A549 (cell line): Measurements from ENCODE around the gene COL1A1. TPM values are rescaled to one million over a fixed set of nuclear protein-coding genes. Genes with fewer than 3 reads are reported as not detected.

ENCODE experiments used
- ATAC-seq, 2 experiments: fragments of 200-7000 bp in 1 of 2; fragments of >200 bp in 1 of 2; cut with Nextera tagmentation in 1 of 2; cut with Tn5 transposase in 1 of 2; 3 replicates each; pipeline versions ENCODE4 v1.8.0 to v1.9.1; 2018 to 2020; ENCODE audit warnings: mild to moderate bottlenecking in 1 of 2, moderate library complexity in 1 of 2
- CTCF ChIA-PET: fragments of 300-600 bp; sonication (Branson Sonifier 250); formaldehyde crosslinking; extraction: SDS; loops from one replicate; lab custom pipeline; 2021; ENCODE audit warnings: antibody characterized with exemption, inconsistent platforms; lab: Yijun Ruan, JAX
- POLR2A ChIA-PET: fragments of 350-600 bp; formaldehyde crosslinking; extraction: SDS; loops from one replicate; lab custom pipeline; 2021; ENCODE audit warnings: antibody characterized with exemption, inconsistent platforms; lab: Yijun Ruan, JAX
- DNase-seq, 2 experiments: peaks; one replicate each; pipeline versions ENCODE4 v3.0.0 to v3.0.0-alpha.2; 2011 to 2016; ENCODE audit warnings: low read depth in 1 of 2, low spot score in 1 of 2
- FAIRE-seq: peaks from 2 replicates; lab custom pipeline; 2011; peaks lifted over from hg19 to GRCh38; lab: Jason Lieb, UNC
- H3K27ac ChIP-seq, 2 experiments: fragments of >200 bp; sonication (Bioruptor Twin); formaldehyde crosslinking; 3 replicates each; pipeline ENCODE4 v1.5.1; 2016 to 2017
- H3K4me1 ChIP-seq: fragments of >200 bp; sonication (Bioruptor Twin); formaldehyde crosslinking; 3 replicates; pipeline ENCODE4 v1.6.1; 2016
- H3K4me2 ChIP-seq: fragments of >200 bp; sonication (Bioruptor Twin); formaldehyde crosslinking; 3 replicates; pipeline ENCODE4 v1.6.1; 2016
- H3K4me3 ChIP-seq: fragments of >200 bp; sonication (Bioruptor Twin); formaldehyde crosslinking; 3 replicates; pipeline ENCODE4 v1.5.1; 2016
- H3K9me3 ChIP-seq: fragments of >200 bp; sonication (Bioruptor Twin); formaldehyde crosslinking; 3 replicates; pipeline ENCODE4 v1.6.1; 2016
- CBX2 ChIP-seq: fragments of 200-600 bp; sonication (generic); IDR thresholded peaks from 2 replicates; pipeline ENCODE4 v1.6.1; 2016; ENCODE audit warnings: low read depth, mild to moderate bottlenecking, borderline replicate concordance
- CBX8 ChIP-seq: fragments of 200-600 bp; sonication (generic); IDR thresholded peaks from 2 replicates; pipeline ENCODE4 v1.6.1; 2016
- CHD2 ChIP-seq: fragments of 150-350 bp; IDR thresholded peaks from 2 replicates; pipeline ENCODE4 v1.6.1; 2014; ENCODE audit warnings: low read length; ENCODE audit not compliant: partially characterized antibody
- EHMT2 ChIP-seq: fragments of 200-600 bp; sonication (generic); IDR thresholded peaks from 2 replicates; pipeline ENCODE4 v1.6.1; 2016; ENCODE audit warnings: antibody characterized with exemption, low read depth, mild to moderate bottlenecking, moderate library complexity
- HDAC2 ChIP-seq: fragments of 200-600 bp; sonication (generic); IDR thresholded peaks from 2 replicates; pipeline ENCODE4 v1.6.1; 2016
- HEYL ChIP-seq: fragments of 250-450 bp; sonication (Bioruptor Pico); IDR thresholded peaks from 2 replicates; pipeline ENCODE4 v1.8.0; 2021; ENCODE audit warnings: mild to moderate bottlenecking, moderate library complexity
- JUN ChIP-seq, 2 experiments: fragments of >200 bp; sonication (Bioruptor Twin); formaldehyde crosslinking; IDR thresholded peaks; 2 replicates in 1 of 2; 3 replicates in 1 of 2; pipeline ENCODE4 v1.6.1; 2016 to 2017
- JUNB ChIP-seq: fragments of >200 bp; sonication (Bioruptor Twin); formaldehyde crosslinking; IDR thresholded peaks from 2 replicates; pipeline ENCODE4 v1.6.1; 2016
- KDM5A ChIP-seq: fragments of 200-600 bp; sonication (generic); IDR thresholded peaks from 2 replicates; pipeline ENCODE4 v1.6.1; 2016; ENCODE audit warnings: antibody characterized with exemption, mild to moderate bottlenecking
- MAFK ChIP-seq: fragments of 450-650 bp; IDR thresholded peaks from 2 replicates; pipeline ENCODE4 v1.6.1; 2014; ENCODE audit not compliant: partially characterized antibody
- MAZ ChIP-seq: fragments of 150-350 bp; IDR thresholded peaks from 2 replicates; pipeline ENCODE4 v1.6.1; 2014; ENCODE audit warnings: antibody characterized with exemption, low read depth, low read length, borderline replicate concordance
- NFE2L2 ChIP-seq: fragments of 150-350 bp; conservative IDR thresholded peaks from 2 replicates; pipeline ENCODE4 v1.6.1; 2014; ENCODE audit warnings: low read length
- NR3C1 ChIP-seq: fragments of >200 bp; sonication (Bioruptor Twin); formaldehyde crosslinking; IDR thresholded peaks from 3 replicates; pipeline ENCODE4 v1.6.1; 2017
- RFX5 ChIP-seq: fragments of 450-650 bp; IDR thresholded peaks from 2 replicates; pipeline ENCODE4 v1.7.1; 2014; ENCODE audit warnings: antibody characterized with exemption, mild to moderate bottlenecking, moderate library complexity
- RNF2 ChIP-seq: fragments of 200-600 bp; sonication (generic); IDR thresholded peaks from 2 replicates; pipeline ENCODE4 v1.6.1; 2016; ENCODE audit warnings: low read depth, mild to moderate bottlenecking, antibody characterized with exemption, moderate library complexity, borderline replicate concordance
- WGBS: methylation state at CpG from one replicate; pipeline ENCODE4 v1.1.6; 2017; ENCODE audit errors: missing lambda C conversion rate; 5-methylcytosine and 5-hydroxymethylcytosine counted together
- polyA plus RNA-seq, 4 experiments: library from polyadenylated mRNA; depleted of rRNA in 3 of 4; stranded (reverse); fragments of >200 nt; fragmentation: RNase III in 1 of 4; extraction: RNeasy Plus Mini Kit Qiagen cat#74134 plus additional on column Dnase treatment in 1 of 4; gene quantifications; 2 replicates in 3 of 4; 3 replicates in 1 of 4; pipeline ENCODE4 v1.2.3, GENCODE V29; 2011 to 2017
- TF ChIP-seq, protein P1 (sequence below): fragments of 250-450 bp; sonication (Bioruptor Pico); IDR thresholded peaks from 2 replicates; pipeline ENCODE4 v1.5.0; 2021; ENCODE audit warnings: mild to moderate bottlenecking, moderate library complexity, borderline replicate concordance
- TF ChIP-seq, protein P2 (sequence below): fragments of 450-650 bp; IDR thresholded peaks from 2 replicates; pipeline ENCODE4 v1.6.1; 2014; ENCODE audit warnings: antibody characterized with exemption
- TF ChIP-seq, protein P3 (sequence below): IDR thresholded peaks from 2 replicates; pipeline ENCODE4 v1.6.1; 2012

COL1A1 gene
- polyA plus RNA-seq, 2 of the 4 experiments (the other 2 are of a cell fraction), result 4.4 to 34.3 TPM

- peak overlapping the region; percentile 71; the same call in 2 of the 3 replicates for H3K4me2 ChIP-seq
- WGBS, result 90% methylated on average over 20 of the region's 20 CpGs
These were observed 24.7 kb downstream of the COL1A1 start for GRCh38 chr17:50176559-50177357.

DNA sequence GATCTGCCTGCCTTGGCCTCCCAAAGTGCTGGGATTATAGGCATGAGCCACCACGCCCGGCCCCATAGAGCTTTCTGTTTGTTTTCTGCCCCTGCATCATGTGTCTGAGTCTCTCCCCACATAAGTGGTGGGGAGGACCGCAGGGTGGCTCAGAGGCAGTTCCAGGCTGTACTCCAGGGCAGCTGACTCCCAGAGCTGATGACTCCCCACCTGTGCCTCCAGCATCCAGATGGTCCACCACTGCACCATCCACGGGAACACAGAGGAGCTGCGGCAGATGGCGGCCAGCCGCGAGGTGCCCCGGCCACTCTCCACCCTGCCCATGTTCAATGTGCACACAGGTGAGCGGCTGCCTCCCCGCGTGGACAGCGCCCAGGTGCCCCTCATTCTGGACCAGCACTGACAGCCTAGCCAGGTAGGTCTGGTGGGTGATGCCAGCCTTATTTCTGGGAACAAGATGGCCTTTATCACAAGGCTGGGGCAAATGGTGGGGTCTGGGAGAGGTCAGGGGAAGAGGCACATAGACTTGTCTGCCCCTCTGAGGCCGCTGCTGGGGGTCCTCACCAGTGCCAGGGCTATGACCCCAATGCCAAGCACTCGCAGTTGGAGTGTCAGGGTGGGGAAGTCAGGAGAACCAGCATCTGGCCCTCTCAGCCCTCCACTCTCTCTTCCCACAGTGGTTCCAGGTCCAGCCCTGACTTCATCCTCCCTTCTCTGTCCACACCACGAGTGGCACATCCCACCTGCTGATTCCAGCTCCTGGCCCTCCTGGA, 26.2 kb downstream of the COL1A1 start:
- WGBS, result 85% methylated on average over 15 of the region's 16 CpGs
- peak overlapping the region; percentile 71 for H3K4me2 ChIP-seq
- H3K4me1 ChIP-seq, result peaks cover 67% of the 10 kb centered on the region
- peak overlapping the region; percentile 90 to 95 for H3K27ac ChIP-seq
- CTCF ChIA-PET, result interaction anchor here (1.1 to 17.0 kb wide), 10 partner anchors 10 to 120 kb away, joined by 3 to 817 read pairs (median 24); partner anchors contain the start of genes COL1A1, PPP1R9B and SGCA
- ATAC-seq (no peak), FAIRE-seq (no peak), DNase-seq (no peak)
- H3K9me3 ChIP-seq, result no peaks in the 10 kb centered on the region
- POLR2A ChIA-PET, result no interaction called here
- TF ChIP-seq KDM5A (no peak), JUN (IDR thresholded peaks at IDR 0.05) (no peak), NFE2L2 (no peak), HEYL (CRISPR knock-in tag) (no peak), JUNB (no peak), RNF2 (no peak), RFX5 (no peak), CHD2 (no peak), EHMT2 (no peak), HDAC2 (no peak), CBX8 (no peak), CBX2 (no peak)
- TF ChIP-seq, protein P1, sequence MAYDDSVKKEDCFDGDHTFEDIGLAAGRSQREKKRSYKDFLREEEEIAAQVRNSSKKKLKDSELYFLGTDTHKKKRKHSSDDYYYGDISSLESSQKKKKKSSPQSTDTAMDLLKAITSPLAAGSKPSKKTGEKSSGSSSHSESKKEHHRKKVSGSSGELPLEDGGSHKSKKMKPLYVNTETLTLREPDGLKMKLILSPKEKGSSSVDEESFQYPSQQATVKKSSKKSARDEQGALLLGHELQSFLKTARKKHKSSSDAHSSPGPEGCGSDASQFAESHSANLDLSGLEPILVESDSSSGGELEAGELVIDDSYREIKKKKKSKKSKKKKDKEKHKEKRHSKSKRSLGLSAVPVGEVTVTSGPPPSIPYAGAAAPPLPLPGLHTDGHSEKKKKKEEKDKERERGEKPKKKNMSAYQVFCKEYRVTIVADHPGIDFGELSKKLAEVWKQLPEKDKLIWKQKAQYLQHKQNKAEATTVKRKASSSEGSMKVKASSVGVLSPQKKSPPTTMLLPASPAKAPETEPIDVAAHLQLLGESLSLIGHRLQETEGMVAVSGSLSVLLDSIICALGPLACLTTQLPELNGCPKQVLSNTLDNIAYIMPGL (CRISPR knock-in tag), result no peak
- no peak overlapping the region for H3K4me3 ChIP-seq

More at GRCh38 chr17:50176559-50177357, 24.7 kb downstream of the COL1A1 start:
- ATAC-seq, result peak; percentile 11 to 12; a peak in 2 of 6 replicates
- DNase-seq, result peak in 1 of 2 experiments; percentile 46
- FAIRE-seq, result no peak
- peaks cover 62% of the 10 kb centered on the region for H3K4me1 ChIP-seq
- TF ChIP-seq, protein P2, sequence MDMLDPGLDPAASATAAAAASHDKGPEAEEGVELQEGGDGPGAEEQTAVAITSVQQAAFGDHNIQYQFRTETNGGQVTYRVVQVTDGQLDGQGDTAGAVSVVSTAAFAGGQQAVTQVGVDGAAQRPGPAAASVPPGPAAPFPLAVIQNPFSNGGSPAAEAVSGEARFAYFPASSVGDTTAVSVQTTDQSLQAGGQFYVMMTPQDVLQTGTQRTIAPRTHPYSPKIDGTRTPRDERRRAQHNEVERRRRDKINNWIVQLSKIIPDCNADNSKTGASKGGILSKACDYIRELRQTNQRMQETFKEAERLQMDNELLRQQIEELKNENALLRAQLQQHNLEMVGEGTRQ, result no peak
- TF ChIP-seq RNF2 (no peak), MAFK (no peak), HDAC2 (no peak)
- ChIA-PET POLR2A (interaction anchor here (1.5 to 2.4 kb wide), 4 partner anchors 8 to 25 kb away, joined by 5 to 14 read pairs (median 8); no protein-coding TSS in a partner anchor), CTCF (interaction anchor here (0.7 to 17.0 kb wide), 13 partner anchors 10 to 149 kb away, joined by 3 to 817 read pairs (median 16); partner anchors contain the start of genes COL1A1, PPP1R9B, SGCA and TMEM92)
- H3K9me3 ChIP-seq, result no peaks in the 10 kb centered on the region
- H3K4me3 ChIP-seq, result no peak overlapping the region
- peak overlapping the region; percentile 90 to 95 for H3K27ac ChIP-seq

GRCh38 chr17:50174444-50174843, 27.0 kb downstream of the COL1A1 start:
- no peak for TF ChIP-seq RFX5
- TF ChIP-seq CHD2, result no peak
- no peak for TF ChIP-seq NR3C1
- no peak for TF ChIP-seq EHMT2
- TF ChIP-seq MAZ, result no peak
- TF ChIP-seq, protein P3, sequence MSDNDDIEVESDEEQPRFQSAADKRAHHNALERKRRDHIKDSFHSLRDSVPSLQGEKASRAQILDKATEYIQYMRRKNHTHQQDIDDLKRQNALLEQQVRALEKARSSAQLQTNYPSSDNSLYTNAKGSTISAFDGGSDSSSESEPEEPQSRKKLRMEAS, result no peak
- peaks cover 66% of the 10 kb centered on the region for H3K4me1 ChIP-seq
- FAIRE-seq, result no peak
- H3K4me3 ChIP-seq, result no peak overlapping the region
- ChIA-PET CTCF (interaction anchor here (1.1 to 17.0 kb wide), 10 partner anchors 9 to 121 kb away, joined by 3 to 817 read pairs (median 8); partner anchors contain the start of genes COL1A1, PPP1R9B and SGCA), POLR2A (no interaction called here)
- no peak overlapping the region for H3K4me2 ChIP-seq
- ATAC-seq, result no peak
- WGBS, result 81% methylated on average over 6 of the region's 6 CpGs
- H3K27ac ChIP-seq, result peak overlapping the region; percentile 90 to 95; a peak in 5 of 6 replicates
- DNase-seq, result no peak
- H3K9me3 ChIP-seq, result no peaks in the 10 kb centered on the region
